Epidermal melanocyte (primary cell): ENCODE measurements around the gene DUSP8.

Source experiments
- DNase-seq: peaks from one replicate; pipeline ENCODE4 v3.0.0; 2011; ENCODE audit warnings: low spot score; ENCODE audit not compliant: insufficient read length

DUSP8 gene

DNA sequence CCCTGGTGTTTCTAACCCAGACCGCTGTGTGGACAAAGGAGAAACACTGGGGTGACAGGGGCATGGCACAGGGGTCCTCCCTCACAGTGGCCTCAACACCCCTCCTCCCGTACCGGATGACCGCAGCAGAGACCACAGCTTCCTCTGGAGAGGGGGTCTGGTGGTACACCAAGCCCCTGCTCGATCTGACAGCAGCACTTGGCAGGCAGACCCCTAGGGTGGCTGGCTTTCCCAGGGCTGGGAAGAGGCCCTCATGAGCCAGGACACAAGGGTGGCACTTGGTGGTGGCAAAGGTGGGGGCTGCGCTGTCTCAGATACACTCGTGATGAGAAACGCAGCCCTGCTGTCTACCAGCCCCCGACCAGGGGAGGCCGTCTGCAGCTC, 38.7 kb downstream of the DUSP8 start:
- DNase-seq = no peak

DNA sequence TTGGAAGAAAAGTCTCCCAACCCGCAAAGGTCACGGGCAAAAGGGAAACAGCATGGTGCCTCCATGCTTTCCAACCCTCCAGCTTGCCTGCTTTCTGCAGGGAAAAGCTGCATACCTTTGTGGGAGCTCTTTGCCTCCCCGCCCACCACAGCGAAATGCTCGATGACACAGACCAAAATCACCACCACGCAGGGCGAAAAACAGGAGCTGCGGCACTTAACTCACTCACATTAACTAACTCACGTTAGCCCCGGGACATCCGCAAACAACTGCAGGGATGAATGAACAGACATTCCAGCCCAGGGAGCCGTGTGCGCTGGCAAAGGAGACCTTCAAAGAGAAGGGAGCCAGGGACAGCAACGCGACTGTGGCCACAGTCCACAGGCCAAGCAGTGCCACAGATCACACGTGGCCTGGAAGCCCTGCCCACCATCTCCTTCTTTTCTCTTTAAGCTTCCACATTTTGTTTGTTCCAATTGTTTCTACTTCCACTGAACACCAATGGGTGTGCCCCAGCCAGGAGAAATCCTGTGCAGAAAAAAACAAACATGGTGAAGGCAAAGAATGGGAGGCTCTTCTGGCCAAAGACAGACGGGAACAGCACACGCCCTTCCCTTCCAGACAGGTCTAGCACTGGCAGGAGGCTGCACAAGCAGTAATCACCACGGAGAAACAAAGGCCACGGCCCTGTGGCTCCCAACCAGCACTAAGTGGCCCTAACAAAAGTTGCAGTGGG, 39.3 kb downstream of the DUSP8 start:
- DNase-seq = no peak

DNA sequence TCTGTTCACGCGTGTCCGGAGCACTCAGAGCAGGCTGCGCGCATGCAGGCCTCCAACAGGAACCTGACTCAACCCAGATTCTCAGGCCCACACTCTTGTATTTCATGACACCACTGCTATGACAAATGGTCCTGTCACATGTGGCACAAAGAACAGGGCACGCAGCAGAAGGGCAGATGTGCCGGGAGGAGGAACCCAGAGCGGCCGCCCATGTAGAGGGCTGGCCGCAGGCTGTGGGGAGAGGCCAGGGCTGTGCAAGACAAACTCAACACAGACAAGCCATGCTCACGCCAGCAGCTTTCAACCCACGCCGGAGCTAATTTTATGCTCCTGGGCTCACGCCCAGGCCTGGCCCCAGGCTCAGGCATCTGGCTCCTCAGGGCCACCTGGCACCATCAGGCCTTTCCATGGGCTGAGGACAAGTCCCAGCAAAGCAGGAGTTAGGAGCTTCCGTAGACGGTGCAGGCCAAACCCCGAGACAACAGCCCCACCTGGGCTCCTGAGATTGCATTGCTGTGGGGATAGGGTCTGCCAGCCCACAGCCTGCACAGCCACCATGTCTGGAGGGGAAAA, 40.0 kb downstream of the DUSP8 start:
- peak; percentile 82 for DNase-seq

DNA sequence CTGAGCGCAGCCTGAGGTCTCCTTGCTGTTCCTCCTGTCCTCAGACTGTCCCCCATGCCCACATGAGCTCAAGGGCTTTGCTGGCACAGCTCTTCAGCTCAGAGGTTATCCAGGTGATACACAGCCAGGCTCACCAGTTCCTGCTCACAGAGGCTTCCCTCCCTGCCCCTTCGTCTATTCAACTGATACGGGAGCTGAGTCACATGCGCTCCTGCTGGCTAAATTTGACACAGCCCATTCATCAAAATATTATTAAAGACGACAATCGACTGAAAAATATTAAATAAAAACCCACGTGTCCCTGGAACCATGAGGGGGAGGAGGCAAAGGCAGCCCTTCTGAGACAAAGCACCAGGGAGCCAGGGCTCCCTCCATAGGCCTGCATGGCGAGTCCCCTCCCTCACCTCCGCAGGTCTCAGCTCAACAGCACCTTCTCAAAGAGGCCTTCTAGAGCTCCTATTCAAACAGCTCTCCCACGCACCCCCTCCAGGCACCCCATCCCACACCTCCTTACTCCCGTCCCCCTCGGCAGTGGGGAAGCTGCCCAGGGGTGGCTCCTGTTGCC, 40.5 kb downstream of the DUSP8 start:
- DNase-seq = no peak

DNA sequence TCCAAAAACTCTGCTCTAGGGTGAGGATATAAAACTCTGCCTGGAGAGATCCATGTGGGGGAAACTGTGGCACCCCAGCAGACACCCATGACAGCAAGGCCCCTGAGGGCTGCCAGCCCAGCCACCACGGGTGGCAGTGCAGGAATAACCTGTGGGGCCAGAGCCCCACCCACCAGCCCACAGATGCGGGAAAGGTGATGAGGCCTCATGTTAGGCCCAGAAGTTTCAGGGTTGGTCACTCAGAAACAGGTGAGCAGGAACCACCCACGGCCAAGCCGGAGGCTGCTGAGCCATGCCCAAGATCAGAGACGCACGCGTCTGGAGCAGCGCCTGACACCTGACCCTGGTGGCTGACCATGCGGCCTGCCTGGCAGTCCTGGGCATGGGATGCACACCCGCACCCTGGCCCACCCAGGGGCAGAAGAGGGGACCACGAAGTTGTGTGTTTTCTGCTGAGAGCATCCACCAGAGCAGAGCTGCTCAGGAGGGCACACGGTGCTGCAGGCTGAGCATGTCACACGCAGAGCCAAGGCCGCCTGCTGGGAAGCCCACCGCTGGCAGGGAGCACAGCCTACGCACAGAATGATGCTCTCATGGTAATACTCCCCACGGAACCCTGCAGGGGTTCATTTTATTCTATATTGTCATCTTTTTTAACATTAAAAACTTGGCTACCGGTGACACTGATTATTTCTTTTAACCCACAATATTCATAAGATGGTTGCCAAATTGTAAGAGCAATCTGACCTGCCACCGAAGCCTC, 41.2 kb downstream of the DUSP8 start:
- DNase-seq = no peak

DNA sequence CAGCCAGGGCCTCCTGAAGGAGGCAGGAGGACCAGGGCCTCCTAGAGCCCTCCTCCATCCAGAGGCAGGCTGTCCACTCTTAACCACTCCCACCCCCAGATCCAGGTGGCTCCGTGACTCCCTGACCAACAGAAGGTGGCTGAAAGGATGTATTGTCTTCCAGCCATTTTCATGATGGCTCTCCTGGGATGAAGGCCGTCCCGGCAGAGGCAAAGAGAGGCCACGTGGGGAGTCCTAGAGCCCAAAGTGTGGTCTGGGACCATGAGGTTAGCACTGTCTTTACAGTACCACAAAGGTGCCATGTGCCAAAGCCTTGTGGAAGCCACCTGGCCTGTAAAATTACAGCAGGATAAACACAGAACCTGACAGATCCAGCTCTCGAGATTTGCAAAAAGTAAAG, 42.3 kb downstream of the DUSP8 start:
- no peak for DNase-seq

DNA sequence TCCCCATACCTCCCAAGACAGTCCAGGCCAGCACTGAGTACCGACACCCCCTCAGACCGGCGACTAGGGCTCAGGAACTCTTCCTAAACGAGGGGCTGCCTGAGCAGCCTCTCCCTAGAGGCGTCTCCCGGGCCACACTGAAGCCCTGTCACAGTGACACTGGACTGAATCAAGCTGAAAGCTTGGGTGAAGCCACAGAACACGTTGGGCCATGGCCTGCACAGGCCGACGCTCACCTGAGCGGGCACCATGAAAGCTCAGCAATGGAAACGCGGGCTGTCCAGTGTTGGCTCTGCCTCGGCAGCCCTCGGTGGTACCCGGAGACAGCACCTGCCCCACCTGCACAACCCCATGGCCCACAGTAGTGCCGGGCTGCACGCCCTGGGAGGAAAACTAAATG, 42.8 kb downstream of the DUSP8 start:
- DNase-seq = no peak

DNA sequence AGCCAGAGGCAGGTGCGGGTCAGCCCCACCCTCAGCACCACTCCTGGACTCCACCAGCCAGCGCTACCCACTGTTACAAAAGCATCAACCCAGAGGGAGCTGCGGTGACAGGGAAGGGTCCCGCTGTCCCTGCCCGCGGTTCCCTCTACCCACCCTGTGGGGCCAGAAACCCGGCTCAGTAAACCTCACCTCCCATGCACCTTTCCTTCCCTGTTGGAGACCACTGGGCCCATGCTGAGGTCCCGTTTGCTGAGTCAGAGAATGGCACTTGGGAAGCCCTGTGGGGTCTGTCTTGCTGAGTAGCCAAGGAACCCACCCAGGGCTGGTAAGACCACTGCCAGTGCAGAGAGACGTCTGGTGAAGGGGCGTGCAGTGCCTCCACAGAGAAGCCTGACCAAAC, 43.4 kb downstream of the DUSP8 start:
- DNase-seq = no peak

DNA sequence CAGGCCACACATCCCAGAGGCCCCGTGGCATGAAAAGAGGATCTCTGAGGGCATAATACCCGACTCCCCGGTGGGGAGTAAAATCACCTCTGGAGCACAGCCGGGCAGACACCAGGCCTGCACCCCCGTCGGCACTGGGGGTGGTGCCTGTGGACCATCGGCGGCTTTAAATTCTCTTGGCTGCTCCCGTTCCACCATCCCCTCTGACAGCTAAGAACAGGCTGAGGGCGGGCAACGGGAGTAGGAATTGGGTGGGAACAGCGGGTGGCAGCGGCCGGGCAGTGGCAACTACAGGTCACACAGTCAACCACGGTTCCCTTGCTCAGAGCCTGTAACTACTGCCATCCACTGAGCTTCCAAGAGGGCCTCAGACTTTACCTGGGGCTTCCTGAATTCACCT, 45.3 kb downstream of the DUSP8 start:
- no peak for DNase-seq

DNA sequence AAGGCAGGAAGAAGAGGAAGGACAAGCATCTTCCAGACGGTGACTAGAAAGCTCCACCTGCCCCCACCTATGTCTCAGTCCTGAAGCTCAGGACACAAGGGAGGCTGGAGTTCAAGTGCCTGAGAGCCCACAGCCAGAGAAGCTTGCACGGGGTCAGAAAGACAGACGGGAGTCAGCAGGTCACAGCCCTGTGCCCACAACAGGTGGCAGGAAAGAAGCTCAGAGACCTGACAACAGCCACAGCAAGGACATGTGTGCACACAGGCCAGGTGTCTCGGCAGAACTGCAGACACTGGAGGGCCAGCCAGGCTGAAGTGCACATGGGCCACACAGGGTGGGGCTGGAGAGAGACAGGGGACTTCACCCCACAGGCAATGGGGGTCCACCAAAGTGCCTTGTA, 48.3 kb downstream of the DUSP8 start:
- DNase-seq = no peak

DNA sequence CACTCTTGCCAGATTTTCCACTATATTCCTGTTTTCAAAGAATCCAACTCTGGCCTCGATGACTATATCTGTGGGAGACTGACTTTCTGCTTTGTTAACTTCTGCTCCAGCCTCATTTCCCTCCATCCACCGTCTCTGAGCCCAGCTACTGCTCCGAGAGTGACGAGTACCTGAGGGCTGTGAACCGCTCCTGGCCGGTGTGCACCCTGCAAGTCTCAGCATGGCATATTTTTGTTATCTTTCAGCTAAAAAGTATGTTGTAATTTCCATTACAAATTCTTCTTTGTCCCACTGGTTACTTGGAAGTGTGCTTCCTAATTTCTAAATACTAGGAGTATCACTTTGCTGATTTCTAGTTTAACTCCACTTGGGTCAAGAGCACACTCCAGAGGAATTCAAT, 49.0 kb downstream of the DUSP8 start:
- no peak for DNase-seq

DNA sequence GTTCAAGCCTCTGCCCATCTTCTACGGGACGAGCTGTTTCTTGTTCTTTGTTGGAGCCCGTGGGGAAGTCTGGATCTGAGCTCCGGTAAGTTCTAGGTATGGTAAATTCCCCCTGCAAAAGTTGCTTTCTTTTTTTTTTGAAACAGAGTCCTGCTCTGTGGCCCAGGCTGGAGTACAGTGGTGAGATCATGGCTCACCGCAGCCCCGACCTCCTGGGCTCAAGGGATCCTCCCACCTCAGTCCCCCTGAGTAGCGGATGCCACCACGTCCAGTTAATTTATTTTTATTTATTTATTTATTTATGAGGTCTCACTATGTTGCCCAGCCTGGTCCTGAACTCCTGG, 50.0 kb downstream of the DUSP8 start:
- no peak for DNase-seq

DNA sequence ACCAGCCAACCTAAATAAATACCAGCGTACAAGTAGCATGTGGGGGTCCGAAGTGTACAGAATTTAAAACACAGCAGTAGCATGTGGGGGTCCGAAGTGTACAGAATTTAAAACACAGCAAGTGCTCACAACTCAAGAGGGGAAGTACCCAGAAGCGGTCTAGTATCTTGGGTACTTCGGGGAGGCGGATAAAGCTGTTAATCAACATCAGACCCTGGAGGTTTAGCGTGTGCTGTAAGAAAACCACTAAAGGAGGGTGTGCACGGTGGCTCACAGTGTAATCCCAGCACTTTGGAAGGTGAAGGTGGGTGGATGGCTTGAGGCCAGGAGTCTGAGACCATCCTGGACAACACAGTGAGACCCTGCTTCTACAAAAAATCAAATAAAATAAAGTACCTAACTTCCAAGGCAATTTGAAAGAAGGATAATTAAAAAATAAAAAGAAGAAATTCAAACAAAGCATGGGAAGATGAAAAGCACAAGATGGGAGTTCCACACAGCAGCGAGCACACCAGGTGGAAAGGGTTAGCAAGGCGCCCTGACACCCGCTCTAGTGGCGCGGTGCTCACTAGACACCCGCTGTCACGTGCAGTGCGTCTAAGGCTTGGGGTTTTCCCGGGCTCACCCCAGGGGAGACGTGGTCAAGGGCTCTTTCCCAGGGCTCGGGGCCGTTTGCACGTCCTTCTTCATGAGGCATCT, 50.5 kb downstream of the DUSP8 start:
- no peak for DNase-seq

DNA sequence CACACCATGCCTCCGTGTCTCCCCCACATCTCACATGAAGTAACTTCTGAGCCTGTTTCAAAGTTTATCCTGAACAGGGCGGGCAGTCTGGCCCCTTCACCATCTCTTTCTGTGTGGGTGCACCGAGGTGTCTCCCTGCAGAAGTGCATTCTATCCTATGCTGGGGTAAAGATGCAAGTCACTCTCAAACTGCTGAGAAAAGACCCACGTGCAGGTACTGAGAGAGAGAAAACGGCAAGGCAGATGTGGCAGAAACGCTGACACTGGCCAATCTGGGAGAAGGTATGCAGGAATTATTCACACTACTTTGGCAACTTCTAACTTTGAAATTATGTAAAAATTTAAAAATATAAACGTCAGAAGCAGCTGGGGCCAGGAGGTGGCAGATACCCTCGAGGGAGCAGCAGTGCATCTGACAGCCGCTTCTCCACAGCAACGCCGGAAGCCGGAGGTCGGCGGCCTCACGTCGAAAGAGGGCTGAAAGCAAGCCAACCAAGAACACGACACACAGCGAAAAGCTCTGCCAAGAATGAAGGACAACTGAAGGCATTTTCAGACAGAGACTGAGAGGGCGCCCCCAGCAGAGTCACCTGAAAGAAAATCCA, 51.3 kb downstream of the DUSP8 start:
- DNase-seq = no peak

DNA sequence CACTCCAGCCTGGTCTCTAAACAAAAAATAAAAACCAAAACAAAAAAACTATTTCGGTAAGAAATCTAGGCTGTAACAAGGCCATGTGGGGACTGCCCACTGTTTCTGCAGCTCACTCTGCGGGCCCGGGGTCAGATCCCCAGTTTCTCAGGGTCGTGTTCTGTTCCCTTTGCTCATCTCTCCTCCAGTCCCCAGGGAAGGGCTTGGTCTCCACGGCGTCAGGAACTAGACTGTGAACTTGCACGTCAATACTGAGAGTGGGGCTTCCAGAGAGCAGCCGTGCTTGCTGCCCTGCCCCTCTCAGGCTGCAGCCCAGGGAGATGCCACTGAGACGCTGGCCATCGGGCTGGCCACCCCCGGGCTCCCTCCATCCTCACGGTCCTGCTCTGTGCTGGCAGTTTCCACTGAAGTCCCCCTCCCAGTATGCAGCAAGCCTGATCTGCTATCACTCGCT, 51.8 kb downstream of the DUSP8 start:
- no peak for DNase-seq

DNA sequence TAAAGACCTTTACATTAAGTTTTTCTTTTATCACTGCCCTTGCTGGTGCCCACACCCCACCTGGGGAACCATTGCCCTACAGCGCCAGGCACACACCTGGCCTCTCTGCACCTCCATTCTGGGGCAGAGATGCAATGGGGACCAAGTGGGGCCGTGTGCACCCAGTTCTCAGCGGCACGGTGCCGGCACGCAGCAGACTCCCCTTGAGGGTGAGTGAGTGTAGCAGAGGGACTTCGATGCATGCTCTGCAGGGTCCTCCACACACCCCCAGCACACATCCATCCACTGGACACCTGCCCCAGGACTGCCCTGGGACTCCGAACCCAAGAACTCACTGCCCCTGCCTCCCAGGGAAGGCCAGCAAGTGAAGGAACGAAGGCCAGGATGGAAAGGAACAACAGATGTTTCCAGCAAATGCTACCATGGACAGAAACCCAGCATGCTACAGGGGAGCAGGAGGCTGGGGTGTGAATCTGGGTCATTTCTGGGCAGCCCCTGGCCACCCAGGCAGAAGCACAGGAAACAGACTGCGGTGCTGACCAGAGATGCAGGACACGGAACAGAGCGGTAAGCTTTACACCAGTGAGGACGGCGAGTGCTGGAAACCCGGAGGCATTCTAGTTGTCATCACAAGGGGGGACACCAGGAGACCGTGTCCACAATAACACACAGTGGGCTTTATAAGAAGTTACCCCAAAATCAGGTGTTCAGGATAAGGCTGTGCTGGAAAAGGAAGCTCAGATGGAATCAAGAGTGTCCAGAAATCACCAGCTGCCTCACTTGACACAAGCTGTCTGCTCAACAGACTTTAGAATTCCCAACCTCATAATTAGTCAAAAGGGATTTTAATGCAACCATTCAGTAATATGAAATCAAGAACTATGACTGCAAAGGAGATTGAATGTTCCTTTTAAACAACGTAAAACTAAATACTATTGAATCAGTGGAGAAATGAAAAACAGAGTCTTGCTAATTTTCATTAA, 52.8 kb downstream of the DUSP8 start:
- peak; percentile 15 for DNase-seq

DNA sequence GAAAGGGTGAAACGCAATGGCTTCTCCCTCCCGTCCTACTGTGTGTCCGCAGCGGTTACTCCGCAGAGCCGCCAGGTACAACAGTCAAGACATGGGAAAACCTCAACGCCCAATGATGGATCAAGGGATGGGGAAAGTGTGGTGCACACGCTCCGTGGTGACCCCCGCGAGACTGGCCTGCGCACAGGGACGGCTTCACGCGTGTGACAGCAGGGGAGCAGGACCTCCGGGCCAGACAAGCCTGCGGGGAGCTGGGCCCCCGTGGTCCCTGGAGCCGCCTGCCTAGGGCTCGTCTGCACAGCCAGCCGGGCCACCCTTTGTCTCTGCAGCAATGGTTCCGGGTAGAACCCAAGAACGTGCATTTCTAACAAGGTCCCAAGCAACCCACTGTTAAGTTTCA, 53.8 kb downstream of the DUSP8 start:
- no peak for DNase-seq

DNA sequence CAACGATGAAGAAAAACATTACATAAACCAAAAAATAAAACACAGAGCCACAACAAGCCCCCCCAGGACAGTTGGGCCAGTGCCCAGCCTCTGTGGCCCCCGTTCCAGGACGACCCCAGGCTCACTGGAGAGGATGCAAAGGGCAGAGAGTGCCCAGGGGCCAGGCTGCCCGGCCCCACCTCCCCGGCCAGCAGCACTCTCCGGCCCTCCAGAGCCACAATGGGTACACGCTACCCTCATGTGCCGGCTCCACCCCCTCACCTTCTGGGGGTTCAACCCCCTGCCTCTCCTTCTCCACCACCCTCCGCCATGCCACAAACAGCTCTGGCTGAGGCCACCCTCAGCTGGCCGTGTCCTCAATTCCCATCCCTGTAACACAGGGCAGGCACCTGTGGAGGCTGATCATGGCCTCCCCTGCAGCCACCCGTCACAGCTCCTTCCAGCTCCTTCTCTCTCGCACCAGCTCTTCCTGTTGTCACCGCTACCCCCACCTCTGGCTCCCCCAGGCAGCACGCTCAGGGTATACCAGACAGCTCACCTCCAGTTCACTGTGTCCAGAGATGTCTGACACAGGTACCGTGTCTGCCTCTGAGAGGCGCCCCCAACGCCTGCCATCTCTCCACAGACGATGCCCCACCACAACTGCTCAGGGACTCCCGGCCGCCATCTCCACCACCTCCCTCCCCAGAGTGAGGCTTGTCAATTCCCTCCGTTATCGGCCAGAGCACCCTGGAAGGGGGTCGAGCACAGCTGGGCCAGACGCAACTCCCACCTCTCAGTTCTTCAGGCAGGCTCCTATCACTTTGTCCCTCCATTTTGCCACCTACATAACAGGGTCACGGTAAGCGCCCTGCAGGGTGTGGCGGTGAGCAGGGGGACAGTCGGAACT, 54.7 kb downstream of the DUSP8 start:
- no peak for DNase-seq
